SK-N-MC (cell line): ENCODE measurements around the gene KCNK10.

Experiments
- DNase-seq: peaks from one replicate; pipeline ENCODE4 v3.0.0-alpha.2; 2011; ENCODE audit warnings: low read depth, low spot score
- H3K27ac ChIP-seq: fragments of 200-600 bp; sonication (generic); 2 replicates; pipeline ENCODE4 v1.5.1; 2016; ENCODE audit warnings: mixed run types
- H3K36me3 ChIP-seq: fragments of 200-600 bp; sonication (generic); 2 replicates; pipeline ENCODE4 v1.6.1; 2017; ENCODE audit warnings: antibody characterized with exemption, low read length, mixed read lengths; ENCODE audit not compliant: insufficient read depth
- H3K4me3 ChIP-seq: fragments of 200-600 bp; sonication (generic); 2 replicates; pipeline ENCODE4 v1.5.1; 2016
- H3K9ac ChIP-seq: fragments of 200-600 bp; sonication (generic); 2 replicates; pipeline ENCODE4 v1.8.0; 2017; ENCODE audit warnings: mixed run types, mixed read lengths; ENCODE audit not compliant: insufficient read length
- H3K9me3 ChIP-seq: fragments of 200-600 bp; sonication (generic); 2 replicates; pipeline ENCODE4 v1.6.1; 2017; ENCODE audit warnings: low read depth, mild to moderate bottlenecking, antibody characterized with exemption, low read length, moderate library complexity, mixed read lengths
- EZH2 ChIP-seq: fragments of 200-600 bp; sonication (generic); IDR thresholded peaks from one replicate; pipeline ENCODE4 v1.6.1; 2017; ENCODE audit warnings: antibody characterized with exemption
- FOXP2 ChIP-seq: optimal IDR thresholded peaks from 2 replicates; pipeline ENCODE3; 2011; ENCODE audit warnings: mild to moderate bottlenecking, moderate library complexity; ENCODE audit not compliant: insufficient read depth; ENCODE audit errors: extremely low read length, control extremely low read depth
- POLR2AphosphoS5 ChIP-seq: IDR thresholded peaks from 2 replicates; pipeline ENCODE4 v1.6.1; 2012; ENCODE audit warnings: mild to moderate bottlenecking, low read depth, low read length, borderline replicate concordance

KCNK10 gene

GRCh38 chr14:88289996-88290395 lies 33.1 kb downstream of the KCNK10 start:
- TF ChIP-seq EZH2 (no peak), FOXP2 (no peak), POLR2AphosphoS5 (no peak)
- Histone ChIP-seq H3K36me3 (no peaks in the 10 kb centered on the region), H3K9ac (no peak overlapping the region), H3K9me3 (no peaks in the 10 kb centered on the region), H3K4me3 (no peak overlapping the region), H3K27ac (no peak overlapping the region)
- no peak for DNase-seq

- Histone ChIP-seq H3K9ac (no peak overlapping the region), H3K4me3 (no peak overlapping the region), H3K36me3 (no peaks in the 10 kb centered on the region), H3K9me3 (no peaks in the 10 kb centered on the region), H3K27ac (no peak overlapping the region)
- TF ChIP-seq FOXP2 (no peak), POLR2AphosphoS5 (no peak), EZH2 (no peak)
- DNase-seq = no peak
Observed at GRCh38 chr14:88289234-88289633, 33.8 kb downstream of the KCNK10 start.

GRCh38 chr14:88286309-88286708 lies 36.8 kb downstream of the KCNK10 start:
- no peaks in the 10 kb centered on the region for H3K36me3 ChIP-seq
- no peak for DNase-seq
- no peaks in the 10 kb centered on the region for H3K9me3 ChIP-seq
- TF ChIP-seq EZH2 (no peak), POLR2AphosphoS5 (no peak)
- H3K4me3 ChIP-seq = no peak overlapping the region
- H3K27ac ChIP-seq = no peak overlapping the region
- H3K9ac ChIP-seq = no peak overlapping the region

- no peak overlapping the region for H3K4me3 ChIP-seq
- TF ChIP-seq POLR2AphosphoS5 (no peak), FOXP2 (no peak), EZH2 (no peak)
- H3K9ac ChIP-seq = no peak overlapping the region
- no peak for DNase-seq
- H3K36me3 ChIP-seq = no peaks in the 10 kb centered on the region
- no peak overlapping the region for H3K27ac ChIP-seq
- no peaks in the 10 kb centered on the region for H3K9me3 ChIP-seq
Observed at GRCh38 chr14:88281447-88281846, 41.6 kb downstream of the KCNK10 start.

GRCh38 chr14:88276923-88277596 lies 46.0 kb downstream of the KCNK10 start:
- no peaks in the 10 kb centered on the region for H3K36me3 ChIP-seq
- no peak overlapping the region for H3K4me3 ChIP-seq
- no peak overlapping the region for H3K9ac ChIP-seq
- TF ChIP-seq POLR2AphosphoS5 = no peak
- TF ChIP-seq FOXP2 = no peak
- TF ChIP-seq EZH2 = no peak
- no peaks in the 10 kb centered on the region for H3K9me3 ChIP-seq
- no peak overlapping the region for H3K27ac ChIP-seq
- no peak for DNase-seq

- no peak for DNase-seq
- H3K4me3 ChIP-seq = no peak overlapping the region
- no peaks in the 10 kb centered on the region for H3K36me3 ChIP-seq
- H3K27ac ChIP-seq = no peak overlapping the region
- no peaks in the 10 kb centered on the region for H3K9me3 ChIP-seq
- H3K9ac ChIP-seq = no peak overlapping the region
- TF ChIP-seq POLR2AphosphoS5 (no peak), FOXP2 (no peak), EZH2 (no peak)
Observed at GRCh38 chr14:88272390-88273269, 50.4 kb downstream of the KCNK10 start.

GRCh38 chr14:88271205-88271604 lies 51.9 kb downstream of the KCNK10 start:
- TF ChIP-seq EZH2 (no peak), POLR2AphosphoS5 (no peak), FOXP2 (no peak)
- DNase-seq = no peak
- Histone ChIP-seq H3K4me3 (no peak overlapping the region), H3K9ac (no peak overlapping the region), H3K9me3 (no peaks in the 10 kb centered on the region), H3K27ac (no peak overlapping the region), H3K36me3 (no peaks in the 10 kb centered on the region)

GRCh38 chr14:88270776-88271175 lies 52.3 kb downstream of the KCNK10 start:
- no peak for DNase-seq
- no peaks in the 10 kb centered on the region for H3K9me3 ChIP-seq
- TF ChIP-seq EZH2 (no peak), FOXP2 (no peak), POLR2AphosphoS5 (no peak)
- H3K9ac ChIP-seq = no peak overlapping the region
- H3K4me3 ChIP-seq = no peak overlapping the region
- no peaks in the 10 kb centered on the region for H3K36me3 ChIP-seq
- no peak overlapping the region for H3K27ac ChIP-seq

- Histone ChIP-seq H3K9ac (no peak overlapping the region), H3K9me3 (no peaks in the 10 kb centered on the region), H3K27ac (no peak overlapping the region), H3K4me3 (no peak overlapping the region), H3K36me3 (no peaks in the 10 kb centered on the region)
- DNase-seq = no peak
- TF ChIP-seq EZH2 = no peak
- TF ChIP-seq FOXP2 = no peak
- TF ChIP-seq POLR2AphosphoS5 = no peak
Observed at GRCh38 chr14:88269806-88270420, 53.2 kb downstream of the KCNK10 start.
